Measurements from ENCODE around the gene DDX43.

DDX43 gene

DNA sequence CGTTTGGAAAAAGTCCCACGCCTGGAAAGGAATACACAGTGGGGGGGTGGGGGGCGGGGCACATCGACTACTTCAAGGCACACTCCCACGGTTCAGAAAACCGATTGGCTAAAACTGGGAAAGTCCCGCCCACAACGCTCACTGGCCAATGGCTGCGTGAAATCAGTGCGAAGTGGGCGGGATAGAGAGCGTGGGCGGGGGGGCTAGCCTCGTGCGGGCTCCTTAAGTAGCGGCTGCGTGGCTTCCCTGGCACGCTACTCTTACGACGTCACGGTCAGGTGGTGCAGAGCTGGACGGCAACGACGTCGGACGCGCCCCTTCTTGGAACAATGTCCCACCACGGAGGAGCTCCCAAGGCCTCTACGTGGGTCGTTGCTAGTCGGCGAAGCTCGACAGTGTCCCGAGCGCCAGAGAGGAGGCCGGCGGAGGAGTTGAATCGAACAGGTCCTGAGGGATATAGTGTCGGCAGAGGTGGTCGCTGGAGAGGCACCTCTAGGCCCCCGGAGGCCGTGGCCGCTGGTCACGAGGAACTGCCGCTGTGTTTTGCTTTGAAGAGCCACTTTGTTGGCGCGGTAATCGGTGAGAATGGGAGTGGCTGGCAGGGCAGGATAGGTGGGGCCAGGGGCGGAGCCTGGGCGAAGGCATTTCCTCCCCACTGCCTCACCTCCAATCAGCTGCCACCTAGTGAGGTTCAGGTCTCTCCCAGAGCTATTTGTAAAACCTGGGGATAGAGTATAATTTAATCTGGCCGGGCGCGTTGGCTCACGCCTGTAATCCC is at the start of gene DDX43:
TSS of gene DDX43 (plus strand) at position 252 of the 778 bp plus-strand sequence. CDS start at position 330, 78 bp downstream.
- H3K9me3 Mint-ChIP-seq, result no peaks in the 10 kb centered on the region
- H3K4me3 Mint-ChIP-seq, result peak within 1 kb of the TSS; percentile 71 to 81
- no peaks in the 10 kb centered on the region for H3K27me3 Mint-ChIP-seq
- peak within 1 kb of the TSS; percentile 96 for H3K27ac Mint-ChIP-seq
- ATAC-seq (peak; percentile 88), DNase-seq (peak; percentile 25 to 67)
- peaks cover 11% of the 10 kb centered on the region for H3K4me1 Mint-ChIP-seq

DNA sequence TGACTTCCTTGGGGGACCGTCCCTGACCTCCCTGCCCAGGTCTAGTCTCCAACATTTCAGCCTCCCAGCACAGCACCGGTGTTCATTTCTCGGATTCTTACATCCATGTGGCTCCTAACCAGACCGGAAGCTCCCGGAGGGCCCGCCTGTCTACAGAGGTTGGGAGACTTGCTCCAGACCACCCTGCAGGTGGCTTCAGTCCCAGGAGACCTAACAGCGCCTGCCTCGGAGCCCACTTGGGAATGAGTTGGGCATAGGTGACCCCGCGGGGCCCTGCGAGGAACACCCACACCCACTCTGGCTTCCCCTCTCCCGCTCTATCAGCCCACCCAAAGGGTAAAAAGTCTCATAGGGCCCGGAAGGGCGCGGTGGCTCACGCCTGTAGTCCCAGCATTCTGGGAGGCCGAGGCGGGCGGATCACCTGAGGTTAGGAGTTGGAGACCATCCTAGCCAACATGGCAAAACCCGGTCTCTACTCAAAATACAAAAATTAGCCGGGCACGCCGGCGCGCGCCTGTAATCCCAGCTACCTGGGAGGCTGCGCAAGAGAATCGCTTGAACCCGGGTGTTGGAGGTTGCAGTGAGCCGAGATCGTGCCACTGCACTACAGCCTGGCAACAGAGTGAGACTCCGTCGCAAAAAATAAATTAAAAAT is 46.0 kb upstream of the DDX43 start:
- no peaks in the 10 kb centered on the region for H3K9me3 Mint-ChIP-seq
- H3K4me1 Mint-ChIP-seq, result no peaks in the 10 kb centered on the region
- peaks cover 52% of the 10 kb centered on the region for H3K27me3 Mint-ChIP-seq
- DNase-seq, result no peak
- no peak overlapping the region for H3K4me3 Mint-ChIP-seq
- no peak for ATAC-seq
- peak overlapping the region in 1 of 2 donors; percentile 29 for H3K27ac Mint-ChIP-seq

DNA sequence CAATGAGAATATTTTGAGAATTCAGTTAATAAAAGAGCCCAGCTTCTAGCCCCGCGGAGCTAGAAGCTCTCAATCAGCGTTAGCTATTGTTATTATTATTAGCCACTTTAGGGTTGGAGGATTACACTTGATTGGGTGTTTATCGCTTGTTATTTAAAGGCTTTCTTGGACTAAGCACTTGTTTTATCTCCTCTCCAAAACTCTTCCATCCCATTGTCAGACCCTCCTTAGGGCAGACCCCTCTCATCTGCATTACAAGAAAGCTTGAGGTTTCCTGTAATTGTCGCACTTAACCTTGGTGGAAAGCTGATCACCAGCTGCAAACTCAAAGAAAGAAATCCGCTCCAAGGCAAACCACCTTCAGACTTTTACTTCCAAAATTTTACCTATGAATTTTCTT is 45.3 kb upstream of the DDX43 start:
- DNase-seq (no peak), ATAC-seq (no peak)
- Mint-ChIP-seq H3K4me1 (no peaks in the 10 kb centered on the region), H3K27ac (no peak overlapping the region), H3K27me3 (peaks cover 52% of the 10 kb centered on the region), H3K9me3 (no peaks in the 10 kb centered on the region), H3K4me3 (no peak overlapping the region)

DNA sequence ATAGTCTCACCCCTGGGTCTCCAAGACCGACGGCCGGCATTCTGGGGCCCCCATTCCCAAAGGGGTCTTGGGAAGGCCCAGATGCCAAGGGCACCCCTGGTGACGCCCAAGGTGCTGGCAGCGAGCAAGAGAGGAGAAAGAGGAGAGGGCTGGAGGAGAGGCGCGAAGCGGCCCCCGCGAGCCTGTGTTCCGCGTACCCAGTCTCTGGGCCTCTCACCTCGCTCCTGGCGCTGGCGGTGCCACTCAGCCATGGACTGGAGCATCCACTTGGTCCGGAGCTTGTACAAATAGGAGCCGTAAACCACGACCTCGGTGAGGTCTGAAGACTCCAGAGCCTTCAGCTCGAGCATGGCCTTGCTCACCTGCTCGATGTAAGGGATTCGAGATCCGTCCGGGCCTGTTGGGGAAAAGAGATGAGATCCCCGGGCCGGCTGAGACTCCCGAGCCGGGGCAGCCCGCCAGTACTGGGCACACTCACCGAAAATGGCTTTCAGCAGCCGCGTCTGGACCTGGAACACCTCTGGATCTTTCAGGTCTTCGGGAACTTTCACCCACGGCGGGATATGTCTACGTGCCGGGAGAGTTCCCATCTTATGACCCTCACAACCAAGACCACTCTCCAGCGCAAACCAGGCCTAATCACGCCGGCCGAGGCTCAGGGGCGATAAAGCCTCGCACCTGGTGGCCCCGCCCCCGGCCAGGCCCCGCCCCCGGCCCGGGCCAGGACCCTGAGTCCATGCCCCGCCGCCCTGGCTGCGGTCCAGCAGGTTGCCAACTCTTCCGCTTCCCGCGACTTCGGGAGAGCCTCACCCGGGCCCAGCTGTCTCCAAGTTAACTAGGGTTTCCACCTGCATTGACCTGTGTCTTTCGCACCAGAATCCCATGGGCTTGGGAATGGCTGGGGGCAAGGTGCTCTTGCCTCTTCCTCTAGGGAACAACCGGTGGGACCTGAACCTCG is 40.7 kb upstream of the DDX43 start, which contains the start of gene DPPA5:
TSS of gene DPPA5 (minus strand) at position 641 of the 958 bp plus-strand sequence. CDS start at position 590, 51 bp downstream.
- H3K4me3 Mint-ChIP-seq, result no peak within 1 kb of the TSS
- no peaks in the 10 kb centered on the region for H3K9me3 Mint-ChIP-seq
- DNase-seq (no peak), ATAC-seq (no peak)
- no peak within 1 kb of the TSS for H3K27ac Mint-ChIP-seq
- no peaks in the 10 kb centered on the region for H3K4me1 Mint-ChIP-seq
- H3K27me3 Mint-ChIP-seq, result peaks cover 49% of the 10 kb centered on the region

DNA sequence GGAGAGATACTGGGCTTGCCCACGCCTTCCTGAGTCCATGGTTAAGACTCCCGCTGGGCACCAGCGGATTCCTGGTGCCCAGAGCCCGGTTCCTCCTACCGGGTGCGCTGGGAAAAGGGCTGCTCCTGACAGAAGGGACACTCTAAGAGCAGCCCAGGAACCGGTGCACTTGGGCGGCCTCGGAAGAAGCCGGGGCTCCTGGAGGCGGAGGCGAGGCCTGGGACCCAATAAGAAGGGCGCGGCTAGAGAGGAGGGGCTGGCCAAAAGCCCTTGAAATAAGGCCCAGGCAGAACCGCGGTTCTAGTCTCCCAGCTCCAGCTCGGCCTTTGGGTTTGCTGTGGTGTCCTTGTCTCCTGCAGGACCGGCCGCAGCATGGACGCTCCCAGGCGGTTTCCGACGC is 32.3 kb upstream of the DDX43 start, which contains the start of gene KHDC3L:
TSS of gene KHDC3L (plus strand) at position 301 of the 400 bp plus-strand sequence. CDS start at position 373, 72 bp downstream.
- peaks cover 9% of the 10 kb centered on the region for H3K27me3 Mint-ChIP-seq
- H3K27ac Mint-ChIP-seq, result peak within 1 kb of the TSS in 1 of 2 donors; percentile 64
- DNase-seq (no peak), ATAC-seq (no peak)
- H3K4me3 Mint-ChIP-seq, result no peak within 1 kb of the TSS
- no peaks in the 10 kb centered on the region for H3K9me3 Mint-ChIP-seq
- H3K4me1 Mint-ChIP-seq, result no peaks in the 10 kb centered on the region

DNA sequence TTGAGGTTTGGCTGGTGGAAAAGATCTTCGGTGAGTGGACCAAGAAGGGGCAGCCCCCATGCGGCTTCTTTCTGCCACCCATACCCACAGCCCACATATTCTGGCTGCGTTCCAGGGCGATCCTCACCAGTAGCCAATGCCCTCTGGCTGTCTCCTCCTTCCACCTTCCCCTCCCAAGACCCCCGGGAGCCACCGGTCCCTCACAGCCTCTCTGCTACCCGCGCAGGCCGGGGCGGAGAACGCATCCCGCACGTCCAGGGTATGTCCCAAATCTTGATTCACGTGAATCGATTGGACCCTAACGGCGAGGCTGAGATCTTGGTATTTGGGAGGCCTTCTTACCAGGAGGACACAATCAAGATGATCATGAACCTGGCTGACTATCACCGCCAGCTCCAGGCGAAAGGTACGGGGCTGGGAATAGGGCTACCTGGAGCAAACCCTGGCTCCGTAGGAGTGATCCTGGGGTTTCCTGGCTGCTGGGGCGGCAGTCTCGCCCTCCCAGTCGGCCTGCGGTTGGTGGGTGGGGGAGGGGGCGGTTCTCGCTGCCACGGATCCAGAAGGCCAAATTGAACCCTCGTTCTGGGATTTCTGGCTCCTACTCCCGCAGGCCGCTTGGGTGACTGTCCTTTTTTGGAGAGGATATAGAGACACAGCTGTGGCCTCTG is 31.6 kb upstream of the DDX43 start:
- H3K4me3 Mint-ChIP-seq, result no peak overlapping the region
- no peaks in the 10 kb centered on the region for H3K4me1 Mint-ChIP-seq
- ATAC-seq (no peak), DNase-seq (no peak)
- no peak overlapping the region for H3K27ac Mint-ChIP-seq
- no peaks in the 10 kb centered on the region for H3K9me3 Mint-ChIP-seq
- peaks cover 4% of the 10 kb centered on the region for H3K27me3 Mint-ChIP-seq

DNA sequence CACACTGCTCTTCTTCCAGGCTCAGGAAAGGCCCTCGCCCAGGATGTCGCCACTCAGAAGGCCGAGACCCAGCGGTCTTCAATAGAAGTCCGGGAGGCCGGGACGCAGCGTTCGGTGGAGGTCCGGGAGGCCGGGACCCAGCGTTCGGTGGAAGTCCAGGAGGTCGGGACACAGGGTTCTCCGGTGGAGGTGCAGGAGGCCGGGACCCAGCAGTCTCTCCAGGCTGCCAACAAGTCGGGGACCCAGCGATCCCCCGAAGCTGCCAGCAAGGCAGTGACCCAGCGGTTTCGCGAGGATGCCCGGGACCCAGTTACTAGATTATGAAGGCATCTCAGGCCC is 31.1 kb upstream of the DDX43 start:
- peak; percentile 33 for ATAC-seq
- H3K27ac Mint-ChIP-seq, result no peak overlapping the region
- H3K4me1 Mint-ChIP-seq, result no peaks in the 10 kb centered on the region
- H3K9me3 Mint-ChIP-seq, result no peaks in the 10 kb centered on the region
- H3K27me3 Mint-ChIP-seq, result no peaks in the 10 kb centered on the region
- no peak for DNase-seq
- H3K4me3 Mint-ChIP-seq, result no peak overlapping the region

DNA sequence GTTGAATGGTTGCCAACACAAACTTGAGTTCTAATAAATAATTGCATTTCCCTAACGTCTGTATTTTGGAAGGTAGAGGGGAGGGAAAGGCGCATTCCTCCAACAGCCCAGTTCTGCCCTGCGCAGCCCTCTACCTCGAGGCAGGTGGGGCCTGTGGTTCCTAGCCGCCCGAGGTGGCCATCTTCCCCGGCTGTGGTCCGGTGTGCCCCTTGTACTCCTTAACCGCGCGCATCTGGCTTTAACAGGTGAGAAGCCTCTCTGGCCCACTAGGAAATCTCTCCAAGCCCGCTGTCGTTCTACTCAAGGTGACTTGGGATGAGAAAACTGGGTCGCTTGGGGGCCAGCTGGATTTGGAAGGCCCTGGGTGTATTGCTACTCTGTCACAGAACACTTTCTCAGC is 30.5 kb upstream of the DDX43 start:
- no peaks in the 10 kb centered on the region for H3K9me3 Mint-ChIP-seq
- H3K27me3 Mint-ChIP-seq, result no peaks in the 10 kb centered on the region
- DNase-seq, result no peak
- no peak for ATAC-seq
- H3K4me3 Mint-ChIP-seq, result no peak overlapping the region
- H3K27ac Mint-ChIP-seq, result no peak overlapping the region
- H3K4me1 Mint-ChIP-seq, result no peaks in the 10 kb centered on the region

DNA sequence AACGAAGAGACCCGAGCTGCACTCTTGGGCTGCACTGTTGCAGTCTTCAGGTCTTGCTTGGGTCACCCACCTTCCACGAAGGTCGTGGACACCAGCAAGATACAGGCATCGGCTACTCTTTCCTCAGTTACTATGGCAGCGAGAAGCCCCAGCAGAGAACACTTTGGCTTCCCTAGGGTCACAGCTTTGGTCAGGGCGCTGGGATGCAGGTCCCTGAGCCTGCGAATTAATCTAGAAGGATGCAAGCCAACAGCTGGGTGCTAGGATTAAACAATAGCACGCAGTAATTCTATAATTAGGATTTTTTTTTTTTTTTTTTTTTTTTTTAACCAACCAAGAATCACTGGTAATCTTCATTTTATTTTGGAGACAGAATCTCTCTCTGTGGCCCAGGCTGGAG is 30.1 kb upstream of the DDX43 start:
- Mint-ChIP-seq H3K4me3 (no peak overlapping the region), H3K27ac (no peak overlapping the region), H3K9me3 (no peaks in the 10 kb centered on the region), H3K27me3 (no peaks in the 10 kb centered on the region), H3K4me1 (no peaks in the 10 kb centered on the region)
- no peak for ATAC-seq
- no peak for DNase-seq

DNA sequence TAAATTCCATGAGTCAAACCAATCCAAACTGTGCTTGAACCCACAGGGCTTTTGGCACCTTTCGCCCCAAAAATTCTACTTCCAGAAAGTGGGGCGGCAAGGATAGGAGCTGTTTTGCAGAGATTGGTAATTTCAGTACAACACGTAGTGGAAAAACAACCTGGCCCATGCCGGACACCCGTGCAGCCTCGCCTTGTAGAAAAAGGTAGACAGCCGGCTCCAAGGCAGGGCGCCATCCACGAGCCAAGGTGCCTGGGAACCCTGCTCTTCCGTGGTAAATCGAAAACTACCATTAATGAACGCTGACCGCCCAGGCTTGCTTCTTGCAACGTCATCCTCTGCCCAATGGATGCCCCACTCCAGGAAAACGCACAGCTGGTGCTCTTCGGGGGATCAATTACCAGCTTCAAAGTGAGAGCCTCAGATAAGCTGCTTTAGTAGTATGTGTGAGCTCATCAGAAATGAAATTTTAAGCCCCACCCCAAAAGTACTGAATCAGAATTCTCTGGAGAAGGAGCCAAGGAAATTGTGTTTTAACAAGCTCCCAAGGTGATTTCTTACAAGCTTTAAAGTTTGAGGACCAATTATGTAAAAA is 26.8 kb upstream of the DDX43 start:
- Mint-ChIP-seq H3K4me1 (no peaks in the 10 kb centered on the region), H3K27ac (no peak overlapping the region), H3K27me3 (no peaks in the 10 kb centered on the region), H3K9me3 (peaks cover 11 to 12% of the 10 kb centered on the region in 2 donors), H3K4me3 (no peak overlapping the region)
- DNase-seq (no peak), ATAC-seq (no peak)

DNA sequence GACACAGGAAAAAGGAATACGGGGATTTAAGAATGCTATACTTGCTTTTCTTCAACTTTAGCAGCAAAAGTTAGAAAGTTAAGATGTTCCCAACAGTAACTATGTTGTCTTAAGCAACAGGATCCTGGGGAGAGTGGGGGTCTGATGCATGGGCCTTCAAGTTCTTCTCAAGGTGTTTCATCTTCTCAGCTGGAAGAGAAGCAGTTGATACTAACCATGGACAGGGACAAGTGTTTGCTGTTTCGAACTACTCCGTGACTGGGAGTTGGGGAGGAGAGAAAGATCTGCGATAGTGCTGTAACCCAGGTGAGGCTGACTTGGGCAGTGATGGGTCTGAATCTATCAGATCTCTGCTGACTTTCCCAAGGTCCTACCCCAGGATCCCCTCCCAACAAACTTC is 26.0 kb upstream of the DDX43 start:
- peaks cover 11 to 12% of the 10 kb centered on the region in 2 donors for H3K9me3 Mint-ChIP-seq
- DNase-seq, result no peak
- no peak overlapping the region for H3K4me3 Mint-ChIP-seq
- H3K27me3 Mint-ChIP-seq, result no peaks in the 10 kb centered on the region
- H3K4me1 Mint-ChIP-seq, result no peaks in the 10 kb centered on the region
- no peak for ATAC-seq
- H3K27ac Mint-ChIP-seq, result no peak overlapping the region

DNA sequence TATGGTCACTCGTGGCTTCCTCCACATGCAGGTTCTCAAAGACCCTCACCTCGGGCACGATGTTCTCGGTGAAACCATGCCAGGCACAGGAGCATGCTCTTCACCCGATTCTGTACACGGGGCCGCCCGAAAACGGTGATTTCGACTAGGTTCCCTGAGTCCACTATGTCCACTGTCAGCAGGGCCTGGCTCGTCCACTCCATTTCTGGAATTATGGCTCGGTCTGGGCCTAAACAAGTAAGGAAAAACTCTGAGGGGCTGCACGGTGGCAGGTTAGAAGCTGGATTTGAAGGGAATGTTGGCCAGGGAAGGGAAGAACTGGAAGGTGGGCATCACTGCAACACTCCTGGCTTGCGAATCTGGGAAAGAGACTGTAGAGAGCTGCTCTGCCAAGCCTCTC is 25.5 kb upstream of the DDX43 start:
- Mint-ChIP-seq H3K27me3 (no peaks in the 10 kb centered on the region), H3K9me3 (peaks cover 11 to 12% of the 10 kb centered on the region in 2 donors), H3K4me3 (no peak overlapping the region), H3K4me1 (no peaks in the 10 kb centered on the region), H3K27ac (no peak overlapping the region)
- ATAC-seq (no peak), DNase-seq (no peak)

DNA sequence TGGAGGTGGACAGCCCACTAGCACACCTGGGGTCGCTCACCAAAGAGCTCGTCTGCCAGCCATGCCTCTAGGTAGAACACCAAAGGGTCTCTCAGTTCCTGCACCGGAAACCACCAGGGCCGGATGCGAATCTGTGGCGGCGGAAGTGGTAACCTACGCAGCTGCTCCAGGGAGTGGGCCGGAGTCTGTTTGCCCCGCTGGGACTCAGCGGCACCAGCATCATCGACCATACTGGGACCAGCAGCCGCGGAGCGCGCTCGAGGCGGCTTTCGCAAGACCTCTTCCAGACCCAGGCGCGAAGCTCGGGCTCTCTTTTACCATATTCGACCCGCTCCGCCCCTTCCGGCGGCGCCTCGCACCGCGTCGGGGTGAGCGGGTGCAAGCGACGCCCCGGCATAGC is 25.1 kb upstream of the DDX43 start, which contains the start of gene OOEP:
TSS of gene OOEP (minus strand) at position 335 of the 400 bp plus-strand sequence. CDS start at position 230, 105 bp downstream.
- no peak for ATAC-seq
- no peaks in the 10 kb centered on the region for H3K27me3 Mint-ChIP-seq

DNA sequence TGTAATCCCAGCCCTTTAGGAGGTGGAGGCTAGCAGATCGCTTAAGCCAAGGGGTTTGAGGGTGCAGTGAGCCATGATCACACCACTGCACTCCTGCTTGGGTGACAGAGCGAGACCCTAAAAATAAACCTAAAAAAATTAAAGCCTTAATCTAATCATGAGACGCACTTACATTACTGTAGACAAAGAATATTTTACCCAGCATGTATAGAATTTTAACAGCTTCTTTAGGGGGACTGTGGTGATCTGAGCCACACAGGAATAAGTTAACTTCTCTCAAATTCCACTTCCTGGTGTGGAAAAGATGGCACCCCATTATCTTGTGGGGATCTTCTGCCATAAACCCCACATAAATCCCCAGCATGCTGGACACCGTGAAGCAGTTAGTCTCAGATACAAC is 22.6 kb upstream of the DDX43 start:
- Mint-ChIP-seq H3K4me1 (no peaks in the 10 kb centered on the region), H3K27me3 (no peaks in the 10 kb centered on the region), H3K4me3 (no peak overlapping the region), H3K27ac (no peak overlapping the region), H3K9me3 (peaks cover 11 to 12% of the 10 kb centered on the region in 2 donors)
- DNase-seq, result no peak
- no peak for ATAC-seq

More for the DNA sequence above, 25.1 kb upstream of the DDX43 start, which contains the start of gene OOEP:
- no peak for DNase-seq
- Mint-ChIP-seq H3K4me3 (no peak within 1 kb of the TSS), H3K9me3 (peaks cover 11 to 12% of the 10 kb centered on the region in 2 donors), H3K4me1 (no peaks in the 10 kb centered on the region), H3K27ac (no peak within 1 kb of the TSS)
